Measurements from ENCODE around the gene GARIN5B.

GARIN5B gene

GRCh38 chr19:55370305-55370988 lies 7.4 kb upstream of the GARIN5B start, which contains the start of gene IL11:
IL11 (minus strand) TSS chr19:55370463; CDS start chr19:55370310, 153 bp downstream.
- no peak for DNase-seq (ENCODE audit: low read depth)

GRCh38 chr19:55369653-55370304 lies 6.7 kb upstream of the GARIN5B start:
- no peak for DNase-seq (ENCODE audit: low read depth)

GRCh38 chr19:55368701-55369563 lies 5.9 kb upstream of the GARIN5B start:
- no peak for DNase-seq (ENCODE audit: low read depth)

- no peak for DNase-seq (ENCODE audit: low read depth)
These were observed 5.0 kb upstream of the GARIN5B start for GRCh38 chr19:55368106-55368505.

- DNase-seq (ENCODE audit: low read depth) = no peak
These were observed 3.7 kb upstream of the GARIN5B start for GRCh38 chr19:55366790-55367189.

GRCh38 chr19:55365964-55366363 lies 2.9 kb upstream of the GARIN5B start:
- DNase-seq (ENCODE audit: low read depth) = no peak

- DNase-seq (ENCODE audit: low read depth) = no peak
These were observed 2.2 kb upstream of the GARIN5B start for GRCh38 chr19:55365245-55365644.

- DNase-seq (ENCODE audit: low read depth) = no peak
These were observed 678 bp downstream of the GARIN5B start for GRCh38 chr19:55362174-55362989.

- no peak for DNase-seq (ENCODE audit: low read depth)
These were observed 2.2 kb downstream of the GARIN5B start for GRCh38 chr19:55360902-55361301.

GRCh38 chr19:55358943-55359908 lies 3.8 kb downstream of the GARIN5B start:
- no peak for DNase-seq (ENCODE audit: low read depth)

- DNase-seq (ENCODE audit: low read depth) = no peak
These were observed 4.6 kb downstream of the GARIN5B start for GRCh38 chr19:55358493-55358892.

GRCh38 chr19:55355213-55355821 lies 7.7 kb downstream of the GARIN5B start:
- no peak for DNase-seq (ENCODE audit: low read depth)

- DNase-seq (ENCODE audit: low read depth) = no peak
These were observed 8.3 kb downstream of the GARIN5B start, which contains the start of gene COX6B2 for GRCh38 chr19:55354698-55355212. COX6B2 (minus strand) TSS chr19:55354719; CDS start chr19:55354521, 198 bp downstream.

GRCh38 chr19:55353803-55354697 lies 9.0 kb downstream of the GARIN5B start:
- no peak for DNase-seq (ENCODE audit: low read depth)

- no peak for DNase-seq (ENCODE audit: low read depth)
These were observed 9.7 kb downstream of the GARIN5B start for GRCh38 chr19:55353356-55353802.

- no peak for DNase-seq (ENCODE audit: low read depth)
These were observed 10.4 kb downstream of the GARIN5B start for GRCh38 chr19:55352549-55353145.

- DNase-seq (ENCODE audit: low read depth) = no peak
These were observed 11.0 kb downstream of the GARIN5B start for GRCh38 chr19:55352040-55352439.

GRCh38 chr19:55350620-55351315 lies 12.3 kb downstream of the GARIN5B start:
- no peak for DNase-seq (ENCODE audit: low read depth)
